NCI-H748 (cell line): ENCODE data around the gene CAPN3.
"Not testable (repeated sequence)": the region's sequence is repeated elsewhere in the genome, so short reads cannot be mapped to it uniquely, and the experiment has no call there.

Source experiments
- DNase-seq: peaks from one replicate; lab custom pipeline; 2025; ENCODE audit not compliant: unreplicated experiment; lab: John Stamatoyannopoulos, UW

CAPN3 gene

GRCh38 chr15:42359249-42359648 is at the start of gene CAPN3:
CAPN3 (plus strand) TSS chr15:42359501; CDS start chr15:42359806, 305 bp downstream.
- DNase-seq = no peak

DNA sequence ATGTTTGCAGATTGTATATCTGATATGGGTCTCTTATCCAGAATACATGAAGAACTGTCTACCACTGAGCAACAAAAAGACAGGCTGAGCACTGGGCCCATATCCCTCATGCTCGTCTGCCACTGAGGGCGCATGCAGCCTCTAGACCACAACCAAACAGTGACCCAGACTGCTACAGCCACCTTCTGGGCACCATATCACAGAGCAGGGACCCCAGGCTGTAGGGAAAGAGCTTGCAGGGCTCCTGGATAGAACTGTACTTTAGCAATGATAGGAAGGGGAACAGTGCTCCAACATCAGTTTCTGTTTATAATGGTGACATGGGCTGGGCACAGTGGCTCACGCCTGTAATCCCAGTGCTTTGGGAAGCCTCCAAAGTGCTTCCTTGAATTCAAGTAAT is 45.8 kb upstream of the CAPN3 start:
- DNase-seq = no peak

GRCh38 chr15:42314818-42315217 is 44.5 kb upstream of the CAPN3 start:
- no peak for DNase-seq

DNA sequence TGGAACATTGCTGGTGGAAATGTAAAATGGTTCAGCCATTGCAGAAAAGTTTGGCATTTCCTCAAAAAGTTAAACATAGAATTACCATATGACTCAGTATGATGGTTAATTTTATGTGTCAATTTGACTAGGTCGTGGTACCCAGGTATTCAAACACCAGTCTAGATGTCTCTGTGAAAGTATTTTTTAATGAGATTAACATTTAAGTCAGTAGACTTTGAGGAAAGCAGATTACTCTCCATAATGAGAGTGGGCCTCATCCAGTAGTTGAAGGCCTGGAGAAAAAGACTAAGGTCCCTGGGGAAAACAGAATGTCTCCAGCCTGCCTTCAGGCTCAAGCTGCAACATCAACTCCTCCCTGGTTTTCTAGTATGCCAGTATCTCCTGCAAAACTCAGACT is 43.8 kb upstream of the CAPN3 start:
- DNase-seq = no peak

- not testable (repeated sequence) for DNase-seq
Observed at GRCh38 chr15:42316282-42316805, 43.0 kb upstream of the CAPN3 start.

DNA sequence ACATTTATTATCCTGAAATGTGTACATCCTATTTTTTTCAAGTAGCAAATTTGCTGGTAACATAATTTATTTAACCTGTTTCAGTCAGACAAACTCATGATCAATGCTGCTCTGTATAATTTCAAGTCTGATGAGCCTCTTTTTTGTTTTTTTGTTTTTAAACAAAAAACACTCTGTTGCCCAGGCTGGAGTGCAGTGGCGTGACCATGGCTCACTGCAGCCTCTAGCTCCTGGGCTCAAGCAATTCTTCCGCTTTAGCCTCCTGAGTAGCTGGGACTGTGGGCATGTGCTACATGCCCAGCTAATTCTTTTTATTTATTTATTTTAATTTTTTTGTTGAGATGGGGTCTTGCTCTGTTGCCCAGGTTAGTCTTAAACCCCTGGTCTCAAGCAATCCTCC is 40.1 kb upstream of the CAPN3 start:
- no peak for DNase-seq

GRCh38 chr15:42324308-42324707 is 35.0 kb upstream of the CAPN3 start:
- DNase-seq = no peak

DNA sequence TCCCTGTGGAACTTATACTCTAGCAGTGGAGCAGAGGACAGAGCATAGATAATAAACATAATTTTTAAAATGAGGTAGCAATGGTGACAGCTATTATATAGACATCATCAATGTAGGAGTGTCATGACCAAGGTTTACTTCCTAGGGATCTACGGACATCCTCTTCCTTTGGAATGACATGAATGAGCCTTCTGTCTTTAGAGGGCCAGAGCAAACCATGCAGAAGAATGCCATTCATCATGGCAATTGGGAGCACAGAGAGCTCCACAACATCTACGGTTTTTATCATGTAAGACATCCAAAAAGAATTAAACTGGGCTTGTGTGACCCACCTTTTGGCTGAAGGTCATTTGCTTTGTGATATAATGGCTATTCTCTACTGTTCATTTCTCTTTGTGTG is 30.1 kb upstream of the CAPN3 start:
- no peak for DNase-seq

- DNase-seq = no peak
Observed at GRCh38 chr15:42329992-42330391, 29.3 kb upstream of the CAPN3 start.

DNA sequence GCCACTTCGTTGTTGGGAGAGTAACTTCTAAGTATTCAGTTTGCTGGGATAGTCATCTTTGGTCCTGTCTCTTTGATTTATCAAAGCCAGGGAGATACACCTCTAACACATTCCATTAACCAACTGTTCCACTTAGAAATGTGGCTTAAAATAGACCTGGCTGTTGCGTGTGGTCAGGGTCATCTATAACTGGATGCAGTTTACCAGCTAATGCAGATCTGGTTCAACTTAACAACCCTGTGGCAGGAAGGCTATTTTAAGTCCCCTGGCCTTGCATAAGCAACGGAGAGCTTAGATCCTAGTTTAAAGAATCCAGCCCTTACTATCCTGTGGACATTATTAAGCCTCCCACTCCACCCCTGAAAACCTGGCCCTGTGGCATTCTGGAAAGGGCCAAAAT is 28.1 kb upstream of the CAPN3 start:
- no peak for DNase-seq

DNA sequence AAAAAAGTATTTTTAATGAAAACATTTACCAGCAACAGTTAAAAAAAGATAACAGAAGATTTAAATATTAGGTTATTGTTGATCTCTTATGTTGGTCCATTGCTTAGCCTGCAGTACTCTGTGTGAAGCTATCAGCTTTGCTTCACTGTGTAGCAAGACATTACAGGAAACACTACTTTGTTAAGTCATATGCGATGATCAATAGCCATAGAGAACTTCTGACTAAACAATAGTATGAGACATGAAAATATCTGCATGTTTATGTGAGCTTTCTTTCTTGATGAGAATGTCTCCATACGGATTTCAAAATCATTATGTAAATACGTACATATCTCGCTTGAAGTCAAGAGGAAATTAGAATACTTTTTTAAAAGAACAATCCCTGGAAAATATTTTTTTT is 27.0 kb upstream of the CAPN3 start:
- DNase-seq = no peak

GRCh38 chr15:42335074-42335473 is 24.2 kb upstream of the CAPN3 start:
- no peak for DNase-seq

GRCh38 chr15:42336650-42337049 is 22.7 kb upstream of the CAPN3 start:
- not testable (repeated sequence) for DNase-seq

DNA sequence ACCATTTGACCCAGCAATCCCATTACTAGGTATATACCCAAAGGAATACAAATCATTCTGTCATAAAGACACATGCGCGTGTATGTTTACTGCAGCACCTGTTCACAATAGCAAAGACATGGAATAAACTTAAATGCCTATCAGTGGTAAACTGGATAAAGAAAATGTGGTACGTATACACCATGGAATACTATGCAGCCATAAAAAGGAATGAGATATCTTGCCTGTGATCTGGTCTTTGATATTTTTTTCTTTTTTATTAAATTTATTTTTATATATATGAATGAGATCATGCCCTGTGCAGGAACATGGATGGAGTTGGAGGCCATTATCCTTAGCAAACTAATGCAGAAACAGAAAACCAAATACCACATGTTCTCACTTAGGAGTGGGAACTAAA is 22.2 kb upstream of the CAPN3 start:
- DNase-seq = not testable (repeated sequence)

- no peak for DNase-seq
Observed at GRCh38 chr15:42338500-42338899, 20.8 kb upstream of the CAPN3 start.

- no peak for DNase-seq
Observed at GRCh38 chr15:42343596-42344232, 15.6 kb upstream of the CAPN3 start.

DNA sequence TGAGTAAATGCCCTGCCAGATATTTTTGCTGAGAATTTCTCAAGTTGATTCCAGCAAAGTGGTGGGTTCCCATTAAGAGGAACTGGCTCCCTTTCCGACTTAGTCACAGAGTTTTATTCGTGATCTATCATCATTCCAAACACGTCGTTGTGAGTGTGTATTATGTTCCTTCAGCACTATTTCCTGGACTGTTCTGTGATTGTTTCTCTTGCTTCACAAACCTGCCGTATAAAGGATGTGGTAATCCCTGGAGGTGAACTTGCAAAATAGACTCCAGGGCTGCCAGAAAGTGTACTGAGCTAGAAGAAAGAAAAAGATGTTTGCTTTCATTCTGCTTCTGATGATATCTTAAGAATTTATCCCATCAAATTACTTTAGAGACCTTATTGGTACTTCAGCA is 14.5 kb upstream of the CAPN3 start:
- no peak for DNase-seq

- no peak for DNase-seq
Observed at GRCh38 chr15:42345504-42345903, 13.8 kb upstream of the CAPN3 start.

DNA sequence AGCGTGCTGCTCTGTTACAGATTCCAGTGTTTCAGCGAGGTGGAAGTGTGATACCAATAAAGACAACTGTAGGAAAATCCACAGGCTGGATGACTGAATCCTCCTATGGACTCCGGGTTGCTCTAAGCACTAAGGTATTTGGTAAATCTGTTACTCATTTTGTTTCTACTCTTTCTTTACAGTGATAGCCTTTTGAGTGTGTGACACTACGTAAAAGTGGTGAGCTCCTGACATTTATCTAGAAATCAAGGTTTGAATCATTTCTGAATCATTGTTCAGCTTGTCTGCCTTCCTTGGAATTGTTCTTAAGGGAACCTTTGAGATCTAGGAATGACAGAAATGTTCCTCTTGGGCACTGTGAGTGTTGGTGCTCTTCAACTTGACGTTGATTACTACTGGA is 11.2 kb upstream of the CAPN3 start:
- no peak for DNase-seq

DNA sequence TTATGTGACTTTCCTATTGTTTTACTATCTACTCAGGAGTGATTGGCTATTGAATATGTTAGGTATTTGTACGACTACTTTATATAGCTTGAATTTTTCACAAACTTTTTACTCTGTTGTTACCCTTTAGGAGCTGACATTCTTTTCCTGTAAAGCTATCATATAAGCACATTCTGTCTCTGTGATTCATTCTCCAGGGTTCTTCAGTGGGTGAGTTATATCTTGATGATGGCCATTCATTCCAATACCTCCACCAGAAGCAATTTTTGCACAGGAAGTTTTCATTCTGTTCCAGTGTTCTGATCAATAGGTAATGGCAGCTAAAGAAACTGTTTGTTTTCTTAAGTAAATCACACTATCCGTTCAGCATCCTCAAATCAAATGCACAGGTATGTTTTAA is 10.1 kb upstream of the CAPN3 start:
- DNase-seq = no peak

DNA sequence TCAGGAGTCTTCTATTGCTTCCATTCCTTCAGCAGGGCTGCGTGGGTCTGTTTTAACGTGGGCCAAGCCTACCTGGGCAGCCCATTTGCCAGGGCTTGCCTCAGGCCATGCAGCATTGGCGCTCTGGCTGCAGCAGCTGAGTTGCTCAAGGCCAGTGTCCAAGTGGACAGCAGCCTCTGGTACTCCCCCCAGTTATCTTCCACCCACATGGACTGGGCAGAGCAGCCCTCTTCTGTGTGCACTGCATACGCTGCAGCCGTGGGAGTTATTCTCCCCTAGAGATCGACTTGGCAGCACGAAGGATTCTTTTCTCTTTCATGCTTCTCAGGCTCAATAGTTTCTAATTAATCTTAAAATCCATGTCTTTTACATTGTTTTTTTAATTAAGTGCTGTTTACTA is 6.9 kb upstream of the CAPN3 start:
- DNase-seq = no peak

DNA sequence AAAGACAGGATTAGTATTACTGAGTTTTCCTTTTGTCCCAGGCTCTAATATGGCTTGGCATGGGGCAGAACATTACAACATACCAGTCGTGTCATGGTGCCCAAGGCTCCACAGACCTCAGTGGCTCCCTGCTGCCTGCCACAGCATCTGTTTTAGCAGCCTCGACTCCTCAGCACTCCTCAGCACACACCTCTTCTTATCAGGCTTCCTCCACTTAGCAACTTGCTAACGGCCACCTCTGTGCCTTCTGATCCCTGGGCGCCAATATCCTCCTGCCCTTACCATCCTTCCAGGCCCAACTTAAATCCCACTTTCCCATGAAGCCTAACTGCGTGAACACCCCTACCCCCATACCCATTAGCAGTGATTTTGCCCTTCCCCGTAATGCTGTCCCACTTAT is 6.2 kb upstream of the CAPN3 start:
- DNase-seq = no peak

DNA sequence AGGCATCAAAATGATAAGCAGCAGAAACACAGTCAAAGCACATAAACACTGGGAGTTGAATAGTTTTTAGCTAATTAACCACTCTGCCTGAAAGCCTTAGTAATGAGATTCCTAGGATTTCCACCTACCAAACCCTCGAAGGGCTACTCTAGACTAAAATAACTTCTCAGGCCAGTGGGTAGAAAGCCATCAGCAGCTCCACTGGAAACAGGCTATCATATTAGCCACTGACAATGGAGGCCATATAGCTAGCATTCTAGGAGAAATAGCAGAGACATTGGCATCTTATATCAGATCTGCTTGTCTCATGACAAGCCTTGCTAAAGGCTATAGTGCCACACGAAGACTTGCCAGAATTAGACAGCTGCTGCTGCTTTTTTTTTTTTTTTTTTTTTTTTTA is 4.5 kb upstream of the CAPN3 start:
- no peak for DNase-seq
